Activated CD8-positive, alpha-beta memory T cell treated with anti-CD3 and anti-CD28 coated beads for 24 hours (primary cell): ENCODE data around the gene SPDYE4.

ENCODE experiments used
- DNase-seq: peaks from one replicate; pipeline ENCODE4 v3.0.0-alpha.2; 2020

SPDYE4 gene

DNA sequence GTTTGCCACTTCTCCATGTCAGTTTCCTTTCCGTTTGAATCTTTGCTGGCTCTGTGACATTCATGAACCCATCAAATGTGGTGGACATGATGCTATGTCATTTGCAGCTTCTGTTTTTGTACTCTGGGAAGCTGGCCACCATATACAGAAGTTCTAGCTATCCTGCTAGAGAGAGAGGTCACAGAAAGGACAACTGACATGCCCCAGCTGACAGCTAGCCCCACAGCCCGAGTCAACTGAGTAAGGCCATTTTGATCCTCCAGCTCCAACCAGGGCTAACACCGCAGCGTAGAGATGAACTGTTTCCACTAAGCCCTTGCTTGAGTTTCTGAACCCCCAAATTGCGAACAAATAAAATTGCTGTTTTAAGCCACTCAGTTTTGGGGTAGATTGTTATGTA lies 47.5 kb downstream of the SPDYE4 start:
- no peak for DNase-seq

GRCh38 chr17:8709006-8709405 lies 49.3 kb downstream of the SPDYE4 start:
- peak; percentile 4 for DNase-seq

- DNase-seq: peak; percentile 0
These were observed 50.3 kb downstream of the SPDYE4 start for GRCh38 chr17:8708025-8708461.

- peak; percentile 35 for DNase-seq
These were observed 50.9 kb downstream of the SPDYE4 start for GRCh38 chr17:8707332-8708024.

DNA sequence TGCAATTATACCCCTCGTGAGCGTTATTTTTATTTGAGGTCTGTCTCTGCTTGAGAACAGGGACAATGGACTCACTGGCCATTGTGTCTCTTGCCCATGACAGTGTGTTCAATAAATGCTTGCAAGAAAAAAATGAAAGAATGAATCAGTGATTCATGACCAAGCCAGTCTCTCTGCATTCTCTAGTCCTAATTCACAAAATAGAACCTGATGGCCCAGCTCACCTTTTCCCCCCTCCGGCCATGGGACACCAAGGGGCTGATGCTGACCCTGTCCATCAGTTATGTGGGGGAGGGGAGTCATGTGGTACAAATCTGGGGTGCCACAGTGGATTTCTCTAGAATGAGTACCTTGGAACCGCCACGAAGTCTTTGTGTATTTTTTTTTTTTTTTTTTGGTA lies 51.9 kb downstream of the SPDYE4 start:
- no peak for DNase-seq

DNA sequence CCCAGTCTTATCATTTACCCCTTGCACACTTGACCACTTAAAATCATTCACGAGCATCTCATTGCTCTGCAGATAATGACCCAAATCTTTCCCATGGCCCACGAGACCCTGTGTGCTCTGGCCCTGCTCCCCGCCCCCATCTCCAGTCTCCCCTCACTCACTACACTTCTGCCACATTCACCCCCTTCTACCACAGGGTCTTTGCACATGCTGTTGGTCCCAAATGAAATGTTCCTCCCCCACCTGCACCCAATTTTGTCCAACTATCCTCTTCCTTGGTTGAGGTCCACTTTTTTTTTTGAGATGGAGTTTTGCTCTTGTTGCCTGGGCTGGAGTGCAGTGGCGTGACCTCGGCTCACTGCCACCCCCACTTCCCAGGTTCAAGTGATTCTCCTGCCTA lies 52.9 kb downstream of the SPDYE4 start:
- no peak for DNase-seq

GRCh38 chr17:8703001-8703400 lies 55.3 kb downstream of the SPDYE4 start:
- DNase-seq: peak; percentile 30

- no peak for DNase-seq
These were observed 56.6 kb downstream of the SPDYE4 start for GRCh38 chr17:8701754-8702153.

- peak; percentile 24 for DNase-seq
These were observed 57.1 kb downstream of the SPDYE4 start for GRCh38 chr17:8701221-8701620.
